GM12865 (cell line): ENCODE data around the gene TRAT1.
"Not testable (repeated sequence)": the region's sequence is repeated elsewhere in the genome, so short reads cannot be mapped to it uniquely, and the experiment has no call there.

Source experiments
- DNase-seq: peaks from one replicate; pipeline ENCODE4 v3.0.0; 2010; ENCODE audit warnings: low read depth
- H3K4me3 ChIP-seq: 2 replicates; pipeline ENCODE4 v1.5.1; 2011; ENCODE audit warnings: mild to moderate bottlenecking, low read depth, low read length, control low read depth
- CTCF ChIP-seq: IDR thresholded peaks from 2 replicates; pipeline ENCODE4 v1.5.1; 2011; ENCODE audit warnings: low read length, control low read depth, low read depth, inconsistent platforms; ENCODE audit not compliant: insufficient read depth; ENCODE audit errors: missing control alignments

Gene TRAT1

GRCh38 chr3:108804966-108805365 lies 17.6 kb upstream of the TRAT1 start:
- DNase-seq = no peak
- H3K4me3 ChIP-seq = no peak overlapping the region
- no peak for TF ChIP-seq CTCF

- H3K4me3 ChIP-seq = no peak overlapping the region
- peak; percentile 67 for DNase-seq
- TF ChIP-seq CTCF = no peak
These were observed 16.3 kb upstream of the TRAT1 start for GRCh38 chr3:108806316-108806715.

- peak; percentile 58 for TF ChIP-seq CTCF
- peak; percentile 77 for DNase-seq
- no peak overlapping the region for H3K4me3 ChIP-seq
These were observed 4.2 kb upstream of the TRAT1 start for GRCh38 chr3:108818404-108818803.

GRCh38 chr3:108820586-108820985 lies 2.0 kb upstream of the TRAT1 start:
- H3K4me3 ChIP-seq = no peak overlapping the region
- DNase-seq = peak; percentile 3
- no peak for TF ChIP-seq CTCF

- no peak for TF ChIP-seq CTCF
- no peak for DNase-seq
- no peak overlapping the region for H3K4me3 ChIP-seq
These were observed 641 bp downstream of the TRAT1 start for GRCh38 chr3:108823227-108823626.

- DNase-seq, H3K4me3 ChIP-seq: not testable (repeated sequence)
These were observed 1.2 kb downstream of the TRAT1 start for GRCh38 chr3:108823803-108824202.

- H3K4me3 ChIP-seq = no peak overlapping the region
- DNase-seq = no peak
- TF ChIP-seq CTCF = no peak
These were observed 4.0 kb downstream of the TRAT1 start for GRCh38 chr3:108826309-108827187.
